HG03558 (cell line): ENCODE results near the gene ZNF277.

Source experiments
- ATAC-seq: cut with Tn5 transposase; IDR thresholded peaks from one replicate; pipeline ENCODE4 v1.9.1; 2021; ENCODE audit warnings: moderate number of reproducible peaks; ENCODE audit not compliant: unreplicated experiment; ENCODE audit errors: extremely low read depth

The ZNF277 gene

DNA sequence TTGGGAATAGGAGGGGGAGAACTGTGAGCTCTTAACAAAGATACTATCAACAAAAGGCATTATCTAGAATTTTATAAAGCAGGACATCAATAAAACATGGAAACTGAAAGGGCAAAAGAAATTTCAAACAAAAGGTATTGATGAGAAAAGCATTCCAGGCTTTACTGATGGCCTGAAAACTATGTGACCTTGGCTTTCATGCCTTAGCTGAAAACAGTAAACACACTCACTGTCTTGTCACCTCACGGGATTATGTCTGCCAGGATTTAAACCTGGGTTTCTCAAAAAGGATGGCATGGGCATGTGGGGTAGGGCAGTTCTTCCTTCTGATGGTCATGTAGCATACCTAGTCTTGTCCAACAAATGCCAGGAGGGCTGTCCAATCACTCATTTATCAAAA is 23.2 kb upstream of the ZNF277 start:
- no peak for ATAC-seq

DNA sequence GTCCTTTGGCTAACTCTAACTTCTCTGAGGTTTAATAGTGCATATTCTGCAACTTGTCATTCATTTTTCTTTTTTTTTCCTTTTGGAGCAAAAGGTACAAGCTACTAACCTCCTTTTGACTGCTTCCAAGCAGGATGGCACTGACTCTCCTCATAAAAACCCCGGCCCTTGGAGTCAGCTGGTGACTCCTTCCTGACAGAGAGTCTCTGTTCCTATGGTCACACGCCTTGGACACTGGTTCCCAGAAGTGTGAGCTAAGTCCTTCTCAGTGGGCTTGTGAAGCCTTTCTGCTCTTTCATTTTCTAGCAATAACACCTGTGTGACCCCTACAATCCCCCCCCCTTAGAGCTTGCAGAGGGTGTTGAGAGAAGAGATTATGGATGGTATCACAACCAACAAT is 22.0 kb upstream of the ZNF277 start:
- no peak for ATAC-seq

DNA sequence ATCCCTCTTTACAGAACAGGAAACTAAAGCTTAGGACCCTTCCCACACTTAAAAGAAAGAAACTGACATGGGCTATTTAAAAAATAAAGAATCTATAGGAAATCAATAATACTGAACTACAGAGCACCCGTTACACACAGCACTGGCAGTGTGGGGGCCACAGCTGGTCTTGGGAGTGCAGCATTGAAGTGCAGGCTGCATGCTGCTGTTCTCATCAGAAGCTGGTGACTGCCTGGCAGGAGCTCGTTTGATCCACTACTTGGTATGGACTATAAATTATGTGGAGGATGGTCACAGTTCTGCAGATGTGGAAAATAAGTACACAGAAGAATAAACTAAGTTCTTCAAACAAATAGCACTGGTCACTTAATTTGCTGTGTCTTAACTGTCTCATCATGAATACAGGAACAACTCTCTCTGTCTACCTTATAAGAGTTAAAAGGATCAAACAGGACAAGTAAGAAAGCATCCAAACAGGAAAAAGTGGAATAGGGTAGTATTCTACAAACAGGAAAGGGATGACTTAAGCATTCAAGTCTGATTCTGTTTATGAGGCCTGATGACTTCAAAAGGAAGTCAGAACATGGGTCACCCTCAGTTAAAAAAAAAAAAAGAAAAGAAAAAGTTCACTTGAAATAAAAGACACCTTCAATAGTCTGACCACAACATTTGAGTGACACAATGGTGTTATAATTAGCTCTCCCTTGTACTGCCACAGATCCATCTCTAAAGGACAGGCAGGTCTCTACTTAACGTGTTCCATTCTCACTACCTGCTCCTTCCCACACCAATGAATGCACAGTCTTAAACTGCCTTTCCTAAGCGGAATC is 21.3 kb upstream of the ZNF277 start:
- ATAC-seq, result no peak

DNA sequence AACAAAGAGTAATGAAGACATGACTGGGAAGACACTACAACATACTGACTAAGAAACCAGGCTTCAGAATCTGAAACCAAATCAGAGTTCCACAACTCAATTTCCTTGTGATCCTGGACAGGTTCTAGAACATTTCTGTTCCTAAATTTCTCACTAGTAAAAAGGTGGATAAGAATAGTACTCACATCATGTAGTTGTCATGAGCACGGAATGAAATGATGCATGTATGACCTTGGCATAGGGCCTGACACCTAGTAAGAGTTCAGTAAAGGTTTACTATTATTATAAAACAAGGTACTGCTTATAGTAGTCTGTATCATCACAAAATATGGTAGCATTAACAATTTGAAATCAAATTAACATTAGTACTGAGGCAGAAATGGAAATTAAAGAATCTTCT is 20.2 kb upstream of the ZNF277 start:
- ATAC-seq, result no peak

DNA sequence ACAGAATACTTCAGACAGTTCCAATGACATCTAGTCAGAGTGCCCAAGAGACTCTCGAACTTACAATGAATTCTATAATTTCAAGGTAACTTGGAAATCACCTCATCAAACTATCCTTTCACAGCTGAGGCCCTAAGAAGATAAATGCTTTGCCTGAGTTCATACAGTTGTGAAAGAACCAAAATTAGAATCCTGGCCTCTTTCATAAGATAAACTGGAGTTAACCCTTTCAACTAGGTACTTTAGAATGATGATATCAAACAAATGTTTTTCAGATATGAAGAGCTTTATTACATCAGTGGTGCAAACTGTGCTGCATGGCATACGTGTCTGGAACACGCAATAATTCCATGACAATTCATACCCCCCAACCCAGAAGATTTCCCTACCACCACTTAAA is 18.2 kb upstream of the ZNF277 start:
- ATAC-seq, result no peak

DNA sequence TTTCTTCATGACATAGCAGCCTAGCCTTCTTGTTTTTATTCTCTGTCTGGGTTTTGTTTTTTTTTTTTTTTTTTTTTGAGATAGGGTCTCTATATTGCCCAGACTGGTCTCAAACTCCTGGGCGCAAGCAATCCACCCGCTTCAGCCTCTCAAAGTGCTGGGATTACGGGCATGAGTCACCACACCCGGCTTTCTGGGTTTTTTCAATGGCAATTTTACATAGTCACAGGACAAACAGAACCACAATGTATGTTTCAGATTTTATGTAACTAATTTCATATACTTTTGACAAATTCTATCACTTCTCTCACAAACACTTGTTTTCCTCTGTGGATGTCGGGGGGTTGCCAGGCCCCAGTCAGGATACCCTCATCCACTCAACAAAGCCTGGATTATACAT is 16.8 kb upstream of the ZNF277 start:
- ATAC-seq, result no peak

DNA sequence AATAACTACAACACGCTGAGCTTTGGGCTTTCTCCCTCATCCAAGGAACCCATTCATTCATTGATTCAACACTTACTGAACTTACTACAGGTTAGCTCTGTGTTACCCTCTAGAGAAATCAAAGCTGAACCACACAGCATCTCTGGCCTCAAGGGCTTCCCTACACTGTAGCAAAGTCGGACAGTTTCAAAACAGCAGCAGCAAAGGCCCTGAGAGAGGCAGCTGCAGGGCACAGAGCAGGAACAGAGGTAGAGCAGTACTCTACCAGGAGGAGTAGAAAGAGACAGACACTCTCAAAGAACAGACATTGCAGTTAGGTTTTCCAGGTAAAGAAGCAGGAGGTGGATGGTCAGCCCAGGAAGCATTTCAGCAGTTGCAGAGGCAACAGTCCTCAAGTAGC is 16.4 kb upstream of the ZNF277 start:
- no peak for ATAC-seq

DNA sequence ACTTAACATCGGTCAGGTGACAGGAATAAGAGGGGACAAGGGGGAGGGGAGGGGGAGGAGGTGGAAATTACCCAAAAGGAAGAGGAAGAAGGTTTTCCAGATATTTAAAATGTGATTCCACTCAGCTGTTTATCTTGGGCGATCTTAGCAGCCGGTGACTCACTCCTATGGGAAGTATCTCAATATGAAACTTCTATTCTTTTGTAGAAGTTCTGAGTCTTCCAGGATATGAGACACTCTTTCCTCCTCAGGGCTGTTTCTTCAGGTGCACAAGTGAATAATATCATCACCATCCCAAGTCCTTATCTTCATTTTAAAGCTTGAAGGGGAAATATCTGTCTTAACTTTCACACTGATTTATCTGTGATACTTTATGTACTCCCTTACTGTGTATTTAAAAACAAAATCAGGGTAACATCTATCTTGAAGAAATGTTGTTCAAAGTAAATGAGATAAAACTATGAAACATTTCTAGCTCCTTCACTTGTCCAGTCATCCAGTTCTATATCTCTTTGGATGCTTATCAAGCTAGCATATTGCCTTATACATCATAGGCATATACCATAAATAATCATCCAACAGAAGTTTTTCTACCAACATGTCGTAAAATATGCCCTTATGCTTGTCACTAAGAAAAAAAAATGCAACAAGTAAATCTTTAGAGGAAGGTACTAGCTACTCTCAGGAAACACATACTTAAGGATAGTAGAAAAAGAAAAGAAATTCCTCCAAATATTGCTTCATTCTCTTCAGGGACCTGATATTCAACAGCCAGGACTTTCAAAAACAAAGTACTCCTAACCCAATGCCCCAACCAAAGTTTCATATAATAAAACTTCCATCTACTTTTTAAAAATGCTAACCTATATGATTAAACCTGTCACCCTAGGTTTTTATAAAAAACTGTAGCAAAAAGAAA is 14.0 kb upstream of the ZNF277 start:
- no peak for ATAC-seq

DNA sequence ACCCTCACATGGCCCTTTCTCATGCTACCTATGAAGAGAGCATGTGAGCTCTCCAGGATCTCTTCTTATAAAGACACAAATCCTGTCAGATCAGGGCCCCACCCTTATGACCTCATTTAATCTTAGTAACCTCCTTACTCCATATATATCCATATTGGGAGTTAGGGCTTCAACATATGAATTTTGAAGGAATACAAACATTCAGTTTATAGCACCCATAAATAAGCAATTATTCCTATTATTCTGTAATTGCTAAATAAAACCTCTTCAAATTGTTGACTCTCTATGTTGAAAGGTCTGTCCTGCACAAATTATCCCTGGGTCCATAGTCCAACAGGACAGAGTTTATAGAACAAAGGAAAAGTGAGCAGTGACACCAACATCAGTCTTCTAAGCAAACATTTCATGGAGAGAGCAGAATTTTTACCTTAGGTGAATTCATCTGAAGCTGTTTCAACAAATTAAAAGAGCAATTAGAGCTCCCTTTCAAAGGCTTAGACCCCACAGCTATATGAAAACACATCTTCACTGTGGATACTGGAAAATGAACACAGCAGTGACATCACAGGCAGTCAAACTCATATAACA is 12.5 kb upstream of the ZNF277 start:
- ATAC-seq, result no peak

DNA sequence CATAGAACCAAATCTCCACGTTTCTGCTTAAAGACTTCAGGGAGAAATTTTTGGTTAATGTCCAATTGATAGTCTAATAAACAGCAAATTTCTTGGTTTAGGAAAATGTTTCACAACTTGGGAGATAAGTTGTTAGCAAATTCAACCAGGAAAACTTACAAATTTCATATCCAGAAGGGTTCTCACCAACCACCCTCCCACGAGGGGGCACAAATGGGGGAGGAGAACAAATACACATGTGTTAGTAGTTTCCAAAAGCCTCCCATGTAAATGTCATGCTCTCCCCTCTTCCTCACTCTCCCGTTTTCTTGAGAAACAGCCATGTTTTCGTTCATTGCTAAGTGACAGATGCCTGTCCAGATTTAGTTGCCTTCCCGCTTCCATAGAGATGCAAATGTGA is 10.8 kb upstream of the ZNF277 start:
- no peak for ATAC-seq

DNA sequence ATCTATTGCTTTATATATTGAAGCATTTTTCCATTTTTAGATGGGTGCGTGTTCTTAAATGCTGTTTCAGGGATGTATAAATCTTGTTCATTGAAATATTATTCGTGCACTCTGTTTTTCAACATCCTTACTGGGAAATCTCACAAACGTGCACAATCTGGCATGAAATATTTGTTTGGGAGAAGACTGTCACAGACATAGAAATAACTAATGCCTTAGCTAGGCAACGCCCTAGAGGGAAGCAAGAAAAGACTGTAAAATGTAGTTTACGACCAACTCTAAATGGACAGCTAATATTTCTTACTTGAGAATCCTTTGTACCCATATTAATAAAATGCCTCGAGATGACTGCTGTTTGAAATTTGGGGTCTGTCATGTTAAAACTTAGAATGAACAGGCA is 9.2 kb upstream of the ZNF277 start:
- no peak for ATAC-seq

DNA sequence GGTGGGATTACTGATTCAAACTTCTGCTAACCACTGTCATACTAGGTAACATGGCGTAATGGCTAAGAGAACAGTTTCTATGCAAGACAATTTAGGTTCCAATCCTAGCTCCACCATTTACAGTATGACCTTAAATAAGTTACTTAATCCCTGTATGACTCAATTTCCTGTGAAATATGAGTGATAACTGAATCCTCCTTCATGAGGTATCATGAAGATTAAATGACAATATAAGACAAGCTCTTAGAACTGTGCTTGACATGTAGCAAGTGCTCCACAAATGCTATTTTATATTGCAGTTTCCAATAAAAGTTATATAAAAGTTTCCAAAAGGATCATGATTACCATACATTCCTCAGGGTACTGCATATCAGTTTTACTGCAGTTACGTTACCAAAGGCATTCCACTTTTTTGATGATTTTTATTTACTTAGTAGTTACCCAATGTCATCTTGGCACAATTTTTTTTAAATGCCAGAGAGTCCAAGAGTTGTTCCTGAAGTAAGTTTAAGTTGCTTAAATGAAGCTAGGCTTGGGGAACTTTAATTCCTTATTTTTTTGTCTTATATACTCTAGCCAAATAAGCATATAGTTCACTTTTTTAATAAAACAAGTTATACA is 7.3 kb upstream of the ZNF277 start:
- no peak for ATAC-seq

DNA sequence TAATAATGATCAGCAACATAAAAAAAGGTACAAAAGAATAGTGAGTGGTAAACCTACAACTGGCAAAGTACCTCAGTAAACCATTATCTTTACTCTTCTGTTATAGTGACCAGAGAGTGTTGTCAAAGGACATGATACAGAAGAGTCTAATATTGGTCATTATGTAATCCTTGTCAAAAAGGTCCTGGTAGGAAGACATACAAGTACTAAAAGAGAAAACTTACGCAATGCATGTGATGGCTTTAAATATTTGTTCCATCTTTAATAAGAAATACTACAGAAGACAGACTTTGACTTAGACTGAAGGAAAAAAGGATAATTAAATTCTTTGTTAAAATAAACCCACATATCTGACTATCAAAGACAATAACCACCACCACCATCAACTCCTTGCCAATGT is 6.8 kb upstream of the ZNF277 start:
- no peak for ATAC-seq

DNA sequence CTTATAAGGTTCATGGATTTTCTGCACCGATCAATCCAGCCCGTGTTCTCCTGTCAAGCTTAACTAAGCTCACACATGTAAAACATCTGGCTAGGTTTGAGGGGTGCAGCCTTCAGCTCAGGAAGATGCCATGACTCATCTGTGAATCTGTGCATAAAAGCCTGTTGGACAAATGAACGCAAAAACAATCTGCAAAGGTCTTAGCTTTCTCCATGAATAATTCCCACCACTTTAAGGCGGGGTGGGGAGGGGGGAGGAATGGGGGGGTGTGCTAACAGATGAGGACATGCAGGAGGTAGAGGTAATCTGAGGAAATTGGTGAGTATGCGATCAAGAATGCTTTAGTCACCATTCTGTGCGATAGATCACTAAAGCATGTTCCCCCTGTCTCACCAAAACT is 5.1 kb upstream of the ZNF277 start:
- ATAC-seq, result no peak

DNA sequence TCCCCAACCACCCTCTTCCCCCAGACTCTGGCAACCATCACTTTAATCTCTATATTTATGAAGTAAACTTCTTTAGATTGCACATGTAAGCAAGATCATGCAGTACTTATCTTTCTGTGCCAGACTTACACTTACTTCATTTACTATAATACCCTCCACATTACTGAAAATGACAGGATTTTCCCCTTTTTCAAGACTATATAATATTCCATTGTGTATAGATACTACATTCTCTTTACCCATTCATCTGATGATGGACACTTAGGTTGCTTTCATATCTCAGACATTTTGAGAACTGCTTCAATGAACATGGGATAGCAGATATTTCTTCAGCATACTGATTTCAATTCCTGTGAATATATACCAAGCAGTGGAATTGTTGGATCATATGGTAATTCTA is 4.7 kb upstream of the ZNF277 start:
- no peak for ATAC-seq

DNA sequence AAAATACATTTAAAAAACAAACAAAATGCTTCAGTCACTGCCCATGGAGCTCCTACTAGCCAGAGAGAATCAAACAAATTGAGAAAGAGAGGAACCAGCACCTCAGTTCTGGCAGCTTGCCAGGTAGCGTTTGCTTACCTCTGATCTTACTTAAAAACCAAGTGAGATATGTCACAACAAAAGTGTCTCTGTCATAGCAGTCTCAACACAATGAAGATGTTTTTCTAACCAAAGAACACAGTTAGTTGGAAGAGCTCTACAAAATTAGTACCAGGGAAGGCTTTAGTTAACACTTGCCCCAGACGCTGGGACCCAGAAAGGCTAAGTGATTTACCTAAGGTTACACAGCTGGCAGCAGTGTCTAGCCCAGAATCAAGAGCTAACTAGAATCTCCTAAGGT is 3.7 kb upstream of the ZNF277 start:
- no peak for ATAC-seq

DNA sequence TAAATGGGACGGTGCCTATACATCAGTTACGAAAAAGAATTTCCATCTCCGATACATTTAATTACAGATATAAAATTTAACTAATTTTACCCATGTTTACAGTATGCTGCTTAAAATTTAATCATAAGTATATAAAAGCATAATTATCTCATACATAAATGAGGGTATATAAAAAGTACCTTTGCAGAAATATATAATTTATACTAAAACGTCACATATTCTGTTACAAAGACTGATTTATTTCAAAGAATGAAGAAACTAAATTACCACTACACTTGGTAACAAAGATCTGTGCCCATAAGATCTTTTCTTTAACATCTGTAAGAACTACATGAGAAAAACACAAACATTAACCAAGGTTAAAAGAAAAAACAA is 3.1 kb upstream of the ZNF277 start:
- no peak for ATAC-seq

DNA sequence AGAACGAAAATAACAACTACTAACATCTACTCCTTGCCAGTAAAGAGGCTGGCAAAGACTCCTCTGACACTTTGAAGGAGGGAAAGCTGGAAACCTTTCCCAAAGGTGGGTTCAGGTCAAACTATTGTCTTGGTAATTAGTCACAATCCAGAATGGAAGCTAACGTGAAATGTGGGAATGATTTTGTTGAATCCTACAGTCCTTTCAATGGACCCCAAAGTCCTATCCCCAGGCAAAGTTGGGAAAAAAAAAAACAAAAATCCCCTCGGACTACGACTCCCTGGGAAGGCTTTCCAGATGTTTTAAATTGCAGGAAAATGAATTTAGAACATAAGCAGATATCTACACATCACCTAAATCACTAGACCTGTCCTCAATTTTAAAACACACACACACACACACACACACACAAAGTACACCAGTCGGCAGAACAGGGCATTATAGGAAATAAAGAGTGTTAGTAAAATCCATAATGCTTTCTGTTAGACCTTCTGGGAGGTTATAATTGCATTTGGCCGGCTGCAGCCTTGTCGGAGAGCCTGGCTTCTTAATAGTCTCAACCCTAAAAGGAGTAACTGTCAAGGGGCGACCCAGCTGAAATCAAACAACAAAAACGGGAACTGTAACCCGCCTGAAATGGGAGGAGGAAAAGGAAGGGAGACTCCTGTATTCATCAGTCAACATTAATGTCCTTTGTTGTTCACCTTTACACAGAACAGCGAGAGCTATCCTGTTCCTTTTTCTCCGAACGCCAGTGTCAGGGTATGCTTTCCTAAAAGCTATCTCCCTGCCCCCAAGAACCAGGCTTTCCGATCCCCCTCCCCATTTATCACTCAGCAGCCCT is 1.8 kb upstream of the ZNF277 start:
- ATAC-seq, result no peak

DNA sequence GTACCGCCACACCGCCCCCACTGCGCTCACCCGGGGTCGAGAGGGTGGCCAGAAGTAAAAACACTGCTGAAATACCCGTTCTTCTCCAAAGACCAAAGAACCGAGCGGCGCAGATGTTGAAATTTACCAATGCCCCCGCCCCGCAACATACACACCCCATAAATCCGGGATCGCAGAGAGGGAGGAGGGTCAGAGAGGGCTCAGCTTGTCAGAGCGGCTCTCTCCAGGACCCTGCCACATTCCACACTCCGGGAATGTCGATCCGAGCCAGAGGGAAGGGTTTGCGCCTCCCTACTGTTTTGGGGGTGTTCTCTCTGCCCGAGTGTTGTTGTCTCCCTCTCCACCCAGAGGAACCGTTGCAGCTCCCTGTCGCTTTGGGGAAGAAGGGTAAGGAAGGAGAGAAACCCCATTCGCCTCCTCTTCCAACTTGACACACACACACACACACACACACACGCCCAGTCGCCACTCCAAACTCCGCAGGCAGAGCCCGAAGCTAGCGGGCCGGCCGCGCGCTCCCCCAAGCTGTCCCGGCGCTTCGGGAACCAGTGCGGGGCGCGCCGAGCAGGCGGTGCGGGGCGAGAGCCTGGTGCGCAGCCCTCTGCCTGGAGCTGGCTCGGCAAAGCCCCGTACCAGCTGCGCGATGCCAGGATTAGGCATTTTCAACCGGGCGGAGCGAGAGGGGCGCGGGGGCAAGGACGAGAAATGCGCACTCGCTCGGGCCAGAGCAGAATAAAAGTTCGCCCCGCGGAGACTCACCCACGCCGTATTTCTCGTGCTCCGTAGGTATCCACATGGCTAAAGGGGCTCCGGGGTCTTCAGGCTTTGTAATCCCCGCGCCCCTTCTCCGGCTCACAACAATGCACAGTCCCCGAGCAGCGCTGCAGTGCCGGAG is 905 bp upstream of the ZNF277 start:
- ATAC-seq, result no peak
